Activated CD8-positive, alpha-beta memory T cell treated with anti-CD3 and anti-CD28 coated beads, Interleukin-2, amount 50 U/mL, for 4 hours (primary cell): ENCODE measurements around the gene DNAAF5.
A peak's percentile ranks its signal among the peaks of the same experiment; 100 is the strongest.

ENCODE experiments used
- DNase-seq: peaks from one replicate; pipeline ENCODE4 v3.0.0-alpha.2; 2020

Gene DNAAF5

DNA sequence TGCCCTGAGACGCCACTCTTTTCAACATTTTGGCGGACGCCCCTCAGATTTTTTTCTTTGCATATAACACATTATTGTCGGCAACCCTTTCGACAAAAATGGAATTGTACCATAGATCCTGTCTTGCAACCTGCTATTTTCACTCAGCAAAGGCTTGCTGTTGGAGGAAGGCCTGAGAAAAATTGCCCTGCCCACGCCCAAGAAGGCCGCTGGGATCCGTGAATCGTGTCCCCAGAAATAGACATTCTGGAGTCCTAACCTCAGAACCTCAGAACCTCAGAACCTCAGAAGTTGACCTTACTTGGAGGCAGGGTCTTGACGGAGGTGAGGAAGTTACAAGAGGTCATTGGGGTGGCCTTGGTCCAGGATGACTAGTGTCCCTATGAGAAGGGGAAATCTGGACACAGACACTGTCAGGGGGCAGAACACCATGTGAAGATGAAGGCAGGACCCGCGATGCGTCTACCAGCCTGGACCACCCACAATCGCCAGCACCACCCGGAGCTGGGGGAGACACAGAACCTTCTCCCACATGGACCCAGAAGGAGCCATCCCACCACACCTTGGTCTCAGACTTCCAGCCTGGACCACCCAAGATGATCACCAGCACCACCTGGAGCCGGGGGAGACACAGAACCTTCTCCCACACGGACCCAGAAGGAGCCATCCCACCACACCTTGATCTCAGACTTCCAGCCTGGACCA is 19.1 kb upstream of the DNAAF5 start:
- peak; percentile 3 for DNase-seq

DNA sequence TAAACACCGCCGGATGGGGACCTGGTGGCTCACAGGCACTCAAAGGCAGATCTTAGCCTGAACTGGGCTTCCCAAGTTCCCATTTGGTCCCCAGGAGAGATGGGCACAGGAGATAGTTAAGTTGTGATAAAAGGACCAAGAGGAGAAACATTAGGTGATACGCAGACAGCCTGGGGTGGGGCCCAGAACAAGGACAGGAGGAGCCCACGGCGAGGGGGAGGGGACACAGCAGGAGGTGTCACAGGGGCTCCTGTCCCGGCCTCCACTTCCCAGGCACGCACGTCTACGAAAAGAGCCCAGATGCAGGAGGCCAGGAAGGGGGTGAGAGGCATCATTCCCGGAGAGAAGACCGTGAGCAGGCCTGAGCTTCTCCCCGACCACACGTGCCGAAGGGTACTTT is 16.3 kb upstream of the DNAAF5 start:
- peak; percentile 5 for DNase-seq

DNA sequence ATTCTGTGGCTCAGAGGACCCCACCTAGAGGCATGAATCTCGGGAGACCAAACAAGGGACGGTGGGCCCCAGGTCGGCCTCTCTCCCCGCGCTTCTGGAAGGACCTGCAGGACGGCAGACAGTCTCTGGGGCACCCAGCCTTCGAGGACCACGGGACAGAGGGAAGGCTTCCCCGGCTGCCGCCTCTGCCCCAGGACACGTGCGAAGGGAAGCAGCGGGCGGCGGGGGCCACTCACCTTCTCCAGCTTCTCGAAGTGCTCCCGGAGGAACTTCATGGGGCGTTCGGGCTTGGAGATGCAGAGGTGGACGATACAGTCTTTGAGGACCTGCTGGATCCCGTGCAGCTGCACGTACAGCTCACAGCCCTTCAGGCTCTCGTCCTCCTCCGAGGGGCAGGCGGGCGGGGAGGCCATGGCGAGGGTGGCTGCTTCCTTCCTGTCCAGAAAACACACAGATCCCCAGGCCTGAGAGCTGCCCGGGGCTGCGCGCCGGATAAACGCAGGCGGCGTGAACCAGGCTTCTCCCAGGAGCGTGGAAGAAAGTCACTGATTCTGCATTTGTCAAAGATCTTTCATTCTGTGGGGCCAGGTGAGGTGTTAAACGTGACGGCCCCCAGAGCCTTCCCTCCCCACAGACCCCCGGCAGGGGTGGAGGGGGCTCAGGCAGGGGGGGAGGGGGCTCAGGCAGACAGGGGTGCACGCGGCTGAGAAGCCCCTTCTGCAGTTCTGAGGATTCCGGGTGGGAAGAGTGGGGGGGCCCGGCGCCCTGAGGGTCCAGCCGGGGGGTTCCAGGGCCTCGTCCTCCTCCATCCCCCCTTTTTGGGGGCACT is 15.2 kb upstream of the DNAAF5 start:
- DNase-seq = peak; percentile 15

DNA sequence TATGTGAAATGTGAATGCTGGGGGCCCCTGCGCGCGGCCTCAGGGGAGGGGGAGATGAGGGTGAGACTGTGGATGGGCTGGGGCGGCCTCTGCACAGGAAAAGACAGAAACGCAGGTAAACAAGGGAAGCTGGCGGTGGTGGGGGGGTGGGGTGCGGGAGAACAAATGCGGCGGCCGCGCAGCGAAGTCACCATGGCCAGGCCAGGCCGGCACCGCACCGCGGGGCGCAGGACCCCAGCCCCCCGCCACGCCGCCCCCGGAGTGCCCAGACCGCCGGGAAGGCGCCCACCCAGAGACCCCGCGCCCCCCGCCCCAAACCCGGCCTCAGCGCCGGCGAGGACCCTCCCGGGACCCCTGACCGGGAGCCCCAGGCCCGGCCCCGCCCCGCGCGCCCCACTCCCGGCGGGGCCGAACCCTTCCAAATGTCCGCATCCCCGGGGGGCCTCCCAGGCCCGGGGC is 14.5 kb upstream of the DNAAF5 start:
- DNase-seq = peak; percentile 14

DNA sequence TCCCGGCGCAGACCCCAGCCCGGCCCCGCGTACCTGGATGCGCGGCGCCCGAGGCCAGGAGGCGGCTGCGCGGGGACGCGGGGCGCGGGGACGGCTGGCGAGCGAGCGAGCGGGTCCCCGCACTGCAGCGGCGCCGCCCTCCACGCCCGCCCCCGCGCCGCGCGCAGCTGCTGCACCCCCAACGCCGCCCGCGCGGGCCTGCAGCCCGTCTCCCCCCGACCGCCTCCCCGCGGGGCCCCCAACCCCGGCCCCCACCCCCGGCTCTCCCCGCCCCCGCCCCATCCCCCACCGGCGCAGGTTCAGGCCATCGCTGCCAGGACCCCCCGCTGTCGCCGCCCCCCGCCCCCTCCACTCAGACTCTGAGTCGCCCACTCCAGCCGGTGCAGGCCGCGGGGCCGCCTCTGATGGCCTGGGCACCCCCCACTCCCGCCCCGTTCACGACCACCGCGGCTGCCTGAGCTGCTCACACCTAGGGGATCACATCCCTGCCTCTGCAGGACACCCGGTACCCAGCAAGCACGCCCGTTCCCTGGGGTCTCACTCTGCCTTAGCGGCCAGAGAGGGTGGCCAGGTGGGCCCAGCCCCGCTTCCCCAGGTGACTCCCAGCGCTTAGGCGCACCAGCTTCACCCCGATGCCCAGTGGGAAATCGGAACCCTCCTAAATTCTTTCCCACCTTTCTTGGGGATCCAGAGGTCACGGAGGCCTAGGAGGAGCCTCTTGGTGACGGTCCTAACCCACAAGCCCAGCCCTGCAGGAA is 13.9 kb upstream of the DNAAF5 start:
- DNase-seq = peak; percentile 40

DNA sequence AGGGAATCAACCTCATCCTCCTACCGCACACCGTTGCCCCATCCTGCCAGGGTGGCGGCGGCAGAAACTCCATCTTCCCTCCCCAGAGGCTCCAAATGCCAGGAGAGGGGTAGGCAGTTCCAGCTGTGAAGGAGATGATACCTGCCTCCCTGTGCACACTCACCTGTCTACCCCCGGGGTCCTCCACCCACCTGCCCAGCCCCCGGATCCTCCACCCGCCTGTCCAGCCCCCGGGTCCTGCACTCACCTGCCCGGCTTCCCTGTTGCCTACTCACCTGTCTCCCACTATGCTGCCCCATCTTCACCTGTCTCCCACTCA is 13.4 kb upstream of the DNAAF5 start:
- no peak for DNase-seq

DNA sequence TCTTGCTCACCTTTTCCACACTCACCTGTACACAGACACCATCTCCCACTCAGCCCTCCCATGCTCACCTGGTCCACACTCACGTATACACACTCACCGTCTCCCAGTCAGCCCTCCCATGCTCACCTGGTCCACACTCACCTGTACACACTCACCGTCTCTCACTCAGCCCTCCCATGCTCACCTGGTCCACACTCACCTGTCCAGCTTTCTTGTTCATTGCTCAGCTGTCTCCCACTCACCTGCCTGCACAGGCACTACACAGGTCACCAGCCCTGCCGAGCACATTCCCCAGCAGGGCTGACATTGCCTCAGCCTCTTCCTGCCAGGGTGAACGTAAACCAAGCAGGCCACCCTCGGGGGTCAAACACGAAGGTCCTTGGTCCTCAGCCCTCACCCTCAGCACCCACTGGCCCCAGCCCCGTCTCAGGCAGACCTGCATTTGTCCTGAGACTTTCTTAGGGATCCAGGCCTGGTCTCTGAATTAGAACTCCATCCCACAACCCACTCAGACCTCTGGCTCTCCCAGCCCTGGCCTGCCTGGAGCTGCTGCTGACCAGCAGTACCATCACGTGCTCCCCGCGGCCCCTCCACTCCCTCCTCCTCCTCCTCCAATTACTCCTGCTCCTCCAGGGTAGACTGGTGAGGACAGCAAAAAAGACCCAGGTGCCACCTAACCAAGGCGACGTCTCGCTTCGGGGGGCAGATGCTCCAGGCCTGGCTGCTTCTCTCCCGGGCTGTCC is 12.8 kb upstream of the DNAAF5 start:
- no peak for DNase-seq

DNA sequence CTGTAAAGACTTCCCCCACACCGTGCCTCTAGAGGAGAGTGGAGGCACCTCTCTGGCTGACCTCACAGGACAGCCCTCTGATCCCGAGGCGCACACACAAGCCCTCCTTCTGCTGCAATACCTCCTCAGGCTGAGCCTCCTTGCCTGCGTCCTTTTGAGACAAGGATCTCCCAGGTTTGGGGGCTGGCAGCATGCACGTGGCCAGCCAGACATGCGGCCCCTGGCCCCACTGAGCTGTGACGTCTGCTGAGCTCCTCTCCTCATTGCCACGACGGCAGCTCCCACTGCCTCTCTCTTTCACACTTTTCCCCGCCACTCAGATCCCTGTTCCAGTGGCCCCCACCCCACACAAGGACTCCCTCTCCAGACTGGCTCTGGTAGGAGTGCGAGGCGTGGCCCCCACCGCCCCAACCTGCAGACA is 12.2 kb upstream of the DNAAF5 start:
- peak; percentile 10 for DNase-seq

DNA sequence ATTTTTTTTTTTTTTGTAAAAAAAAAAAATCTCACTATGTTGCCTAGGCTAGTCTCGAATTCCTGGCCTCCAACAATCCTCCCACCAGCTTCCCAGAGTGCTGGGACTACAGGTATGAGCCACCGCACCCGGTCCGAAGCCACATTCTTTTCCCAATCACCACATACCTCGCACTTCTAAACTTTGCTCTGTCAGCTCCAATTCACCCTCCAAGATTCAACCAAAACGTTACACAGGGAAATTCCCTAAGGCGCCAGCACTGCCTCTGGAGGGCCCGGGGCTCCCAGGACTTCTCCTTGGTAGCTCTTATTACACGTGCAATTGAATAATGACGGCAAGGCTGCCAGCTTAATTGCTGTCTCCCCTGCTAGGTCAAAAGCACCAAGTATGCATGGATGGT is 10.3 kb upstream of the DNAAF5 start:
- DNase-seq = peak; percentile 5

DNA sequence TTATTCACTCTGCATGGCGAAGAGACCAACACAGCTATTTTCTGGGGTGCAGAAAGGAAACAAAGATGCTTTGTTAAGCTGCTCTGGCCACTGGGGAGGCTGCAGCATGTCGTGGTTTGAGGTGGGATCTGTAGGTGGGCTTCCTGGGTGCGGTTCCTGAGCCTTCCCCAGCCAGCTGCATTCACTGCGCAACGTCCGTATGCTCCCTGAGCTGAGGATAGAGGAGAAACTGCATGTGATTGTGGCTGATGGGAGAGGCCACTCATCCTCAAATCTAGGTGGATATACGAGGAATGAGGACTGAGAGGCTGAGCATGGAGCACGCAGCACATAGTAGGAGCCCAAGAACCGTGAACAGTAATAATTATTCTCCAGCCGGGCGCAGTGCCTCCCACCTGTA is 9.9 kb upstream of the DNAAF5 start:
- DNase-seq = no peak

DNA sequence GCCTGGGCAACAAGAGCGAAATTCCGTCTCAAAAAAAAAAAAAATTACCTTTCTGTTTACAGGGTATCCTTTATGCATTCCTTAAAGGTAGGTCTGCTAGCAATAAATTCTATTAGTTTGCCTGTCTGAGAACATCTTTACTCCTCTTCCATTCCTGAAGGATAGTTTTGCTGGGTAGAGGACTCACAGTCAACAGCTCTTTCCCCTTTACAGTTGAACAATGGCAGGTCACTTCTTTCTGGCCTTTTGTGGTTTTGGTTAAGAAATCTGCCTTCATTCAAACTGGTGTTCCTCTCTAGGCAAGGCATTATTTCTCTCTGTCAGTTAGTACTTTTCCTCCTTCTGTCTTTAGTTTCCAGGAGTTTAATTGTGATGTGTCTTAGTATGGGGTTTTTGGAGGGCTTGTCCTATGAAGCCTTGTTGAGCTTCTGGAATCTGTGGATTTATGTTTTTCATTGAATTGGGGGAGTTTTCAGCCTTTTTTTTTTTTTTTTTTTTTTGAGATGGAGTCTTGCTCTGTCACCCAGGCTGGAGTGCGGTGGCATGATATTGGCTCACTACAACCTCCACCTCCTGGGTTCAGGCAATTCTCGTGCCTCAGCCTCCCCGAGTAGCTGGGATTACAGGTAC is 4.8 kb upstream of the DNAAF5 start:
- DNase-seq = no peak

DNA sequence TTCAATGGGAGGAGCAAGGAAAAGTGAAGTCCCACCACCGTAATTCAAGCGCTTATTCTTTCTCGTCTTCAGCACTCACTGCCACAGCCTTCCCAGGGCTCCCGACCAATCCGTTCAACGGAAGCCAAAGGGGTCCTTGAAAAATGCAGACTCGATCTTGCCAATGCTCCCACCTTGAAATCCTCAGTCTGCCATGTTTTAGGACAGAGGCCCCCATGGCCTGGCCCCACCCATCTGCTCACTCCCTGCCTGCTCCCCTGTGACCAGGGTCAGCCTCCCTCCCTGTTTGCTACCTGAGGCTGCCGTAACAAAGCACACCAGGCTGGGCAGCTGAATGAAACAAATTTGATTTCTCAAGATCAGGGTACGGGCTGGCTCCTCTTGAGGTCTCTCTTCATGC is 3.0 kb upstream of the DNAAF5 start:
- DNase-seq = no peak

DNA sequence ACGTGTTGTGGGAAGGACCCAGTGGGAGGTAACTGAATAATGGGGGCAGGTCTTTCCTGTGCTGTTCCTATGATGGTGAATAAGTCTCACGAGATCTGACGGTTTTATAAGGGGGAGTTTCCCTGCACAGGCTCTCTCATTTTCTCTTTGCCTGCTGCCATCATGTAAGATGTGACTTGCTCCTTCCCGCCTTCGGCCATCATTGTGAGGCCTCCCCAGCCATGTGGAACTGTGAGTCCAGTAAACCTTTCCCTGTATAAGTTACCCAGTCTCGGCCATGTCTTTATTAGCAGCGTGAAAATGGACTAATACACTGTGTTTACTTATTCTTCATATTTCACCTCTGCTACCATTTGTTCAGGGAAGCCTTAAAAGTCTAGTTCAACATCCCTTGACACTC is 2.2 kb upstream of the DNAAF5 start:
- DNase-seq = no peak

DNA sequence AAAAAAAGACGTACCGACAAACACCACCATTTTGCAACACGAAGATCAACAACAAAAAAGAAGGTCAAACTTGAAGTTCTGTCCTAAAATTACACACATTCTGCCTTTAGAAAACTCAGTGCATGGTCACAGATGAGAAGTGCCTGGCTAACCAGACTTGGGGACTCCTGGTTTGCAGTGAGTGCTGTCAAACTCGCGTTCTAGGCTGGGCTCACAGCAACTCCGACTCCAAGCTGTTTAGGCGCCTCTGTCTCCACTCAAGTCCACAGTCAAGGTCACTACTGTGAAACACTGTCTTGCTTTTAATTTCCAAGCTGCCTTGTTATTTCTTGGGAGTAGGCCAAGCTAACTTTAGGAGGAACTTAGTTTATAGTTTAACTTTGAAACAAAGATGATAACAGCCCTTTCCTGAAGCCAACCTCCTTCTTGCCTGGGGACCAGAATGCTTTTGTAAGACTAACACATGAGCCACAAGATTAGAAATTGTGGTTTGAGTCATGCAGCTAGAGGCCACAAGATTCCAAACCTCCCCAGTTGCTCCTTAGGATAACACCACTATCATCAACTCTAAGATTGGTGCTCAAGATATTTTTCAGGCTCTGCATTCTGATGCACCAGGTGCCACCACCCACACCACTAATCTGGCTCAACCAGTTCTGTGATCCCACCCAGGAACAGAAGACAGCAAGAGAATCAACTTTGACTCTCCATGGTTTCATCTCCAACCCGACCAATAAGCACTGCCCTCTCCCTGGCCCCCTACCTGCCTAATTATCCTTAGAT is 1.1 kb upstream of the DNAAF5 start:
- DNase-seq = no peak

DNA sequence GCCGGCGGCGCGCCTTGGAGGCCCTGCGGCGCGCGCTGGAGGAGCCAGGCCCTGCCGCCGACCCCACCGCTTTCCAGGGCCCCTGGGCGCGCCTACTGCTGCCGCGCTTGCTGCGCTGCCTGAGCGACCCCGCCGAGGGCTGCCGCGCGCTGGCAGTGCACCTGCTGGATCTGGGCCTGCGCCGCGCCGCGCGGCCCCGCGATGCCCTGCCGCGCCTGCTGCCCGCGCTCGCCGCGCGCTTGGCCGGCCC is 280 bp downstream of the DNAAF5 start:
- no peak for DNase-seq

DNA sequence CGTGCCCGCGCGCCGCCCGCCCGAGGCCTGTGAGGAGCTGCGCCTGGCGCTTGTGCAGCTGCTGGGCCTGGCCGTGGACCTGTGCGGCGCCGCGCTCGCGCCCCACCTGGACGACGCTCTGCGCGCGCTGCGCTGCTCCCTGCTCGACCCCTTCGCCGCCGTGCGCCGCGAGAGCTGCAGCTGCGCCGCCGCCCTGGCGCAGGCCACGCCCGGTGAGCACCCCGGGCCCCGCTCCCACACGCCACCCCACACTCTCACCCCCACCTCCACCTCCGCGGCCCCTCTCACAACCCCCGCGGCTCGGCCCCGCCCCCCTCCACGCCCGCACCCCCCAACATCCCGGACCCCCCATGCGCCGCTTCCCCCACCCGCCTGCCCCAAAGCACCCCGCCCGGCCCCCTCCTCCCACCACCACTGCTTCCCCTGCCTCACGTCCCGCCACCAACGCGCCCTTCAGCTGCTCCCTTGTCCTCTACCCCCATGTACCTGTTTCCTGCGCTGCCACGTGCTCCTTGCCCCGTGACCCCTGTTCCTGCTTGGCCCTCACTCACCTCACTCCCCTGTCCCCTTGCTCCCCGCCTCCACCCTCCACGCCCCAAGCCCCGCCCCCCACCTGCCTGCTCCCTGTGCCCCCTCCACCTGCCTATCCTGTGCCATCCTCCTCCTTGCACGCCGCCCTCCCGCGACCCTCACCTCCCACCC is 756 bp downstream of the DNAAF5 start, which contains the start of gene PRKAR1B:
Gene PRKAR1B, minus strand, starts transcription at position 178 of the 702 bp plus-strand sequence. CDS start 15,776 bp downstream, outside the sequence.
- peak; percentile 62 for DNase-seq

DNA sequence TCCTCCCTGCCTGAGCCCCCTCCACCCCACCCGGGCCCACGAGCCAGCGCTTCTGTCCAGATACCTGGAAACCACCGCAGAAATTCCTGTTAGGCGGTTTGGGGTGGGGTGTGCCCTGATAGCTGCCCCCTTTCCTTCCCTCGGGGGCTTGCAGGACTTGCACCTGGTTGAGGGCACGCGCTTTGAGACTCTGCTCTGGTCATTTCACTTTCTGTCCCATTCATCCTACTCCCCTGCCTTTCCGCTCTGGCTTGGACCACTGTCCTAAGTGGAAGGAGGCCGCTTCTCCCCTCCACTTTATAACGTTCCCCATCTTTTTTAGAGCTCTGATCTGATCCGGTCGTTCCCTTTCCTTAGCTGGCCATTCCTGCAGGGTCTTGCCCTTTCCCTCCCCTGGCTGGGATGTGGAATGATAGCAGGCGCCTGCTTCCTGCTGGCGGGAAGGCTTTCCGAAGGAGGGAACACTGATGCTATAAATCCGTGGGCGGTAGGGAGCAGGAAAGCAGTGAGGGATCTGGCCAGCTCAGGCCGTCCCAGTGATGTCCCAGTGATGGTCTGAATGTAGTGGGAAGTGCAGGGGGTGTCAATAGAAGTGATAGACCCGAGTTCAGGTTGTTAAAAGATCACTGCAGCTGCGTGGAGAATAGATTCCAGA is 1.4 kb downstream of the DNAAF5 start:
- DNase-seq = no peak

DNA sequence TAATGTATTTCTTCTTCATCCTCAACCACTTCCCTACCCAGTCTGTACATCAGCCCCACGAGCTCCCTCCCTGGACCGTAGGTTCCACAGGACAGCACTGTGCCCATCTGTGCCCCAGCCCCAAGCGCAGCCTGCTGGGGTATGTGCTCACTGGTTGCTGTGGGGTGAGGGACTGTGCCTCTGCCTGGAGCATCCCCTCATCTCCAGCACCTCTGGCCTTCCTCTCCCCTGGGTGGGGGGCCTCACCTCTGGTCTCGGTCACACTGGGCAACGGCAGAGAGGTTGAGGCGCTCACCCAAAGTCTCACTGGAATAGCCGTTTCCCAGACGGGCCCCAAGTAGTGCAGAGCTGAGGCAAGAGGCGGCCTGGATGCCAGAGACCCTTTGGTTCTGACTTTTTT is 2.1 kb downstream of the DNAAF5 start:
- peak; percentile 11 for DNase-seq

DNA sequence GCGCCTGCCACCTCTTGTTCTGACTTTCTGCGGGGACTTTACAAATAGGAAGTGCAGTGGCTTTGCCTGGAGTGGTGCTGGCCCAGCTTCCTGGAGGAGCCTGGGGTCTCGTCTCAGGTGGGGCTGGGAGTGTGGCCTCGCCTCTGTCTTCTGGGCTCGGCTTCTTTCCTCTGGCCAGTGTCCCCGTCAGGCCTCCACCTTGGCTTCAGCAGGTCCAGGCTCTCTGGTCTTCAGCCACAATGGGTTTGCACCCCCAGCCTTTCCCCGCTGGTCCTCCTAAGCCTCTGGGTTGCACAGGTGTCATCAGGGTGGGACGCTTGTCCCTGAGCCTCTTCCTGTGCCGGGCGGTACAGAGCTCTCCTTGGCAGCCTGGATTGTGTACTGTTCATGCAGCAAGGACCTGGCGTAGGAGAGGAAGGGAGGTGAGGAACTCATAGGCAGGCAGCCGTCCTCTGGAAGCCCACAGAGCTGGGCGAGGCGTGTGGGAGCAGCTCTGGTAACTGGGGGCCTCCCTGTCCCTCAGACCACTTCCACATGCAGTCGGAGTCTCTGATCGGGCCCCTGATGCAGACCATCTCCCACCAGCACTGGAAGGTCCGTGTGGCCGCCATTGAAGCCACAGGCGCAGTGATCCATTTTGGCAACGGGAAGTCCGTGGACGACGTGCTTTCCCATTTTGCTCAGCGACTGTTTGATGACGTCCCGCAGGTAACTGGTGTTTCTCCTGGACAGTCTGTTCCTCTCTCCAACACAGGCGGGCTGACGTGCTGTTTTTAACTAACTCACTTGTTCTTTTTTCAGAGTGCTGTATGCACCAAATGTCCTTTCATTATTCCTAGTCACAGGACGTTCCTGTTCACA is 2.9 kb downstream of the DNAAF5 start:
- DNase-seq = no peak
